Aorta (tissue), 5 donors: ENCODE results near the gene GLRX5. TPM values are rescaled to one million over a fixed set of nuclear protein-coding genes. Genes with fewer than 3 reads are reported as not detected.

Source experiments
- ATAC-seq: fragments of 200-7000 bp; cut with Tn5 transposase; one replicate; pipeline ENCODE4 v1.9.1; 2022; ENCODE audit warnings: moderate library complexity; ENCODE audit not compliant: low FRiP score
- DNase-seq, 2 donors: peaks; one replicate each; pipeline ENCODE4 v3.0.0-alpha.2; 2020
- H3K27ac ChIP-seq, 2 donors: one replicate each; pipeline ENCODE4 v1.5.1; 2013; ENCODE audit warnings: low read length in 2 of 2, mild to moderate bottlenecking in 2 of 2, moderate library complexity in 2 of 2, control low read depth in 1 of 2, inconsistent platforms in 1 of 2, low read depth in 1 of 2
- H3K27me3 ChIP-seq, 2 donors: one replicate each; pipeline ENCODE4 v1.6.1; 2013; ENCODE audit warnings: control low read depth in 1 of 2, low read length in 1 of 2, mild to moderate bottlenecking in 1 of 2, moderate library complexity in 1 of 2; ENCODE audit not compliant: insufficient read depth in 2 of 2, control insufficient read depth in 1 of 2
- H3K36me3 ChIP-seq, 2 donors: one replicate each; pipeline ENCODE4 v1.6.1; 2013; ENCODE audit warnings: control low read depth in 1 of 2, low read length in 1 of 2, mild to moderate bottlenecking in 1 of 2; ENCODE audit not compliant: insufficient read depth in 2 of 2, control insufficient read depth in 1 of 2
- H3K4me1 ChIP-seq, 2 donors: one replicate each; pipeline ENCODE4 v1.6.1; 2013; ENCODE audit warnings: low read length in 2 of 2, control low read depth in 1 of 2, mild to moderate bottlenecking in 1 of 2, moderate library complexity in 1 of 2; ENCODE audit not compliant: insufficient read depth in 2 of 2, control insufficient read depth in 1 of 2
- H3K4me3 ChIP-seq, 2 donors: one replicate each; pipeline ENCODE4 v1.5.1; 2013; ENCODE audit warnings: low read length in 2 of 2, control low read depth in 1 of 2, mild to moderate bottlenecking in 1 of 2
- H3K9me3 ChIP-seq: one replicate; pipeline ENCODE4 v1.6.1; 2013; ENCODE audit warnings: mild to moderate bottlenecking, low read length; ENCODE audit not compliant: control insufficient read depth
- WGBS, 2 donors: extraction: QIAGEN DNeasy Blood & Tissue Kit; methylation state at CpG; one replicate each; pipeline ENCODE4 v1.1.7; 2013; 5-methylcytosine and 5-hydroxymethylcytosine counted together
- intact Hi-C, 2 donors: fragments of 100-400 bp; cut with DNase I; formaldehyde crosslinking; loops; one replicate each; pipeline versions ENCODE4 v1.14.2 to v1.15.0; 2022
- polyA plus RNA-seq, 2 donors: library from polyadenylated mRNA; stranded (reverse); fragments of 200-250 nt; gene quantifications; one replicate each; pipeline ENCODE4 v1.2.3, GENCODE V29; 2013
- total RNA-seq, 2 donors: library from RNA; stranded (reverse); fragmentation: NEBNext Ultra II Directional; extraction: Animal tissue kit (Norgen Biotek cat#: 25700); gene quantifications; one replicate each; pipeline ENCODE4 v1.2.1, GENCODE V29; 2021
- donor health status: healthy with polysubstance abuse.
- donor health status: Bipolar disorder and iron deficiency.
- donor health status: DM: no; HTN: no; CAD: no.
- donor health status: DM: no; HTN: no; CAD: no.
- donor health status: DM: yes; HTN: yes; CAD: no.

GLRX5 gene
- total and polyA plus RNA-seq, 4 donors: 20.1 to 54.2 (median 32.2) TPM

DNA sequence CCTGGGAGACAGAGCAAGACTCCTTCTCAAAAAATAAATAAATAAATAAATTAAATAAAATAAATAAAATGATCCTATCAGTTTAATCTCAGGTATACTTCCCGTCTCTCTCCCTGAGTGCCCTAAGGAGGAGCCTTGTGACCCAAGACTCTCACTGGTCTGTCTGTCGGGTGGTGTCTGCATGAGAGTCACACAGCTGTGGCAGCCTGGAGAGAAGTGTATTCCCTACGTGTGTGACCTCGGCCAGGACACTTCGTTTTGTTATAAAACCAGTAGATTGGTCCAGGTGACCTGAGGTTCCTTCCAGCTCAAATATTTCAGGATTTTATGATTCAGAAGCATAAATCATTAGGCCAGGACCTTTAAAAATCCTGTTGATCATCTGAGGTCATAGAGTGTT lies 23.2 kb upstream of the GLRX5 start:
- WGBS, 2 donors: 82 to 83% methylated on average over 5 of the region's 5 CpGs
- no peaks in the 10 kb centered on the region for H3K36me3 ChIP-seq
- no peaks in the 10 kb centered on the region for H3K27me3 ChIP-seq
- no peaks in the 10 kb centered on the region for H3K9me3 ChIP-seq
- ATAC-seq (no peak), DNase-seq (peak in 1 of 2 donors; percentile 8)
- no peak overlapping the region for H3K4me3 ChIP-seq
- H3K27ac ChIP-seq: no peak overlapping the region
- intact Hi-C loops: loop anchor here in 1 of 2 donors (10.0 kb wide), 1 partner anchor 357 kb away; the partner anchor contains the start of gene DICER1
- no peaks in the 10 kb centered on the region for H3K4me1 ChIP-seq

DNA sequence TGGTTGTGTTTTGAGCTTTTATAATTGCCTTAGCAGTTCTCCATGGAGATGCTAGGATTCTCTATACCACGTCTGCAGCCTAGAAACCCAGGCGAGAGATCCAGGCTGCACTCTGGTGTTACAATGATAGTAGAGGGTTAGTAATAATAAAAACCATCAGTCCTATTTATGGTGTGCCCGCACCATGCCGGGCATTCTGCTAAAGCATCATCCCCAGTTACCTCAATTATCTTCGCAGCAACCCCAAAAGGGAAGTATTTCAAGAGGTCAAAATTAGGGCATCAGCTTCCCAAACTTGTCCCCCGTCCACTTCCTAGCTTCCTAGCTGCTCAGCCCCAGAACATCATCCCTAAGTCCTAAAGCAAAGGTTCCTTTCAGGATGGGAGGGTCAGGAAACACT lies 21.6 kb upstream of the GLRX5 start:
- ATAC-seq (no peak), DNase-seq (no peak)
- Histone ChIP-seq H3K36me3 (no peaks in the 10 kb centered on the region), H3K4me1 (no peaks in the 10 kb centered on the region), H3K4me3 (no peak overlapping the region), H3K27ac (no peak overlapping the region), H3K27me3 (no peaks in the 10 kb centered on the region), H3K9me3 (no peaks in the 10 kb centered on the region)
- intact Hi-C loops: loop anchor here in 1 of 2 donors (10.0 kb wide), 1 partner anchor 358 kb away; the partner anchor contains the start of gene DICER1
- 54 to 69% methylated on average over 6 of the region's 6 CpGs for WGBS, 2 donors

DNA sequence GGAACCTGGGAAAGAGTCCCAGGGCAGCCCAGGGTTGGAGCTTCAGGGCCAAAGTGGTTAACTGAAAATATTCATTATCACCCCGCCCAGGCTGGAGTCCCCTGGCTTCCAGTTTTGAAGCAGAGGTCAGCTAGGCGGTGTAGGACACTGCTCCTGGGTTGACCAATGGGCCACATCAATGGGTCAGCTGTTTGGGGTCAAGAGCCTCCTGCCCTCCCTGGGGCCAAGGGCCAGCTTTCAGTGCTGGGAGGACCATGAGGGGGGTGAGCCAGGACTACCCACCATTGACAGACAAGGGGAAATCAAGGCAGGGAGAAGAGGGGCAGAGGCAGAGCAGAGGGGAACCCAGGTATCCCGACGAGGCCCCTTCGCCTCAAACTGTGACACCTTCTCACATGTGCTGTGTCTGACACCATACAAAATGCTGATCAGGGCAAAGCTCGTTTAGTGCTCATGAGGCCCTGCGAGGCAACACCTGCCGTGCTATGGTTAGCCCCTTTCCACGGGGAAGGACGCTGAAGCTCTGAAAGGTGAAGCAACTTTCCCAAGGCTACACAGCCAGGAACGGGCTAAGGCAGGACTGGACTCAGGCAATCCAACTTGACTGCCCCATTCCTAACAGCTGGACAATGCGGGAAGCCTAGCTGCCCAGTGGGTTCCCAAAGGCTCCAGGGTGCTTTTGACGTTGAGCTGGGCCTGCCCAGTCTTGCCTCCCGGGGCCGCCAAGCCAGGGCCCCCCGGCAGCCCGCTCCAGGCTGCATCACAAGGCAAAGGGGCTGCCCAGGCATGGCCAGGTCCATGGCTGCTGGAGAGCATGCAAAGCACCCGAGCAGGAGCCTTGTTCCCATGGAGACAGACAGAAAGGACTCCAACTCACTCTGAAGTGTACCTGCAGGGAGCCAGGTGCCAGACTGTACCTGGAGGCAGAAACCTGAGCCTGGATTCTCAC lies 20.4 kb upstream of the GLRX5 start:
- H3K4me3 ChIP-seq: no peak overlapping the region

DNA sequence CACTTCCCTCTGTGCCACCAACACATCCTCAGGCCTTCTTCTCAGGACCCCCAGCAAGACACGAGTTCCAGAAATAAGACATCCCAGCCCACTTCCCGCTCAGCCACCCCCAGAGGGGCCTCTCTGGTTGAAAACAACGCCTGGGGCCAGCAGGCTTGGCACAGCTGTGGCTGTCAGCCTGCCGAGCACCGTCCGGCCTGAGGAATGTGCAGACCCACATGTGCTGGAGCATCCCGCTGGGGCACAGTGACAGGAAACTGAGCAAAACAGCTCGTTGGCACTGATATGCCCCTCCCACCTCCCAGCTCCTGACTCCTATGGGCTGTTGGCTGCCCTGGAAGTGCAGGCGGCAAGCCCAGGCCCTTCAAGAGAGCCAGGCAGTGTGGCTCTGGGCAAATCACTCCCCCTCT lies 19.8 kb upstream of the GLRX5 start:
- no peaks in the 10 kb centered on the region for H3K36me3 ChIP-seq
- 1 to 2% methylated on average over 9 of the region's 9 CpGs for WGBS, 2 donors
- ATAC-seq (peak; percentile 70), DNase-seq (peak; percentile 81 to 84)
- H3K27ac ChIP-seq: peak overlapping the region in 1 of 2 donors; percentile 79
- intact Hi-C loops: loop anchor here (5.0 to 10.0 kb wide), 2 partner anchors 33 to 360 kb away; partner anchors contain the start of gene DICER1 (in 1 of the 2)
- peak overlapping the region in 1 of 2 donors; percentile 39 for H3K4me3 ChIP-seq
- H3K9me3 ChIP-seq: no peaks in the 10 kb centered on the region
- H3K4me1 ChIP-seq: peaks cover 2% of the 10 kb centered on the region in 2 donors
- H3K27me3 ChIP-seq: no peaks in the 10 kb centered on the region

More for the DNA sequence above, 20.4 kb upstream of the GLRX5 start:
- 55 to 58% methylated on average over 18 of the region's 18 CpGs for WGBS, 2 donors
- intact Hi-C loops: loop anchor here (5.0 to 10.0 kb wide), 2 partner anchors 32 to 360 kb away; partner anchors contain the start of gene DICER1 (in 1 of the 2)
- Histone ChIP-seq H3K36me3 (no peaks in the 10 kb centered on the region), H3K27ac (peak overlapping the region in 1 of 2 donors; percentile 79), H3K4me1 (peaks cover 2% of the 10 kb centered on the region in 2 donors), H3K27me3 (no peaks in the 10 kb centered on the region), H3K9me3 (no peaks in the 10 kb centered on the region)
- no peak for ATAC-seq
- peak; percentile 46 to 51 for DNase-seq

DNA sequence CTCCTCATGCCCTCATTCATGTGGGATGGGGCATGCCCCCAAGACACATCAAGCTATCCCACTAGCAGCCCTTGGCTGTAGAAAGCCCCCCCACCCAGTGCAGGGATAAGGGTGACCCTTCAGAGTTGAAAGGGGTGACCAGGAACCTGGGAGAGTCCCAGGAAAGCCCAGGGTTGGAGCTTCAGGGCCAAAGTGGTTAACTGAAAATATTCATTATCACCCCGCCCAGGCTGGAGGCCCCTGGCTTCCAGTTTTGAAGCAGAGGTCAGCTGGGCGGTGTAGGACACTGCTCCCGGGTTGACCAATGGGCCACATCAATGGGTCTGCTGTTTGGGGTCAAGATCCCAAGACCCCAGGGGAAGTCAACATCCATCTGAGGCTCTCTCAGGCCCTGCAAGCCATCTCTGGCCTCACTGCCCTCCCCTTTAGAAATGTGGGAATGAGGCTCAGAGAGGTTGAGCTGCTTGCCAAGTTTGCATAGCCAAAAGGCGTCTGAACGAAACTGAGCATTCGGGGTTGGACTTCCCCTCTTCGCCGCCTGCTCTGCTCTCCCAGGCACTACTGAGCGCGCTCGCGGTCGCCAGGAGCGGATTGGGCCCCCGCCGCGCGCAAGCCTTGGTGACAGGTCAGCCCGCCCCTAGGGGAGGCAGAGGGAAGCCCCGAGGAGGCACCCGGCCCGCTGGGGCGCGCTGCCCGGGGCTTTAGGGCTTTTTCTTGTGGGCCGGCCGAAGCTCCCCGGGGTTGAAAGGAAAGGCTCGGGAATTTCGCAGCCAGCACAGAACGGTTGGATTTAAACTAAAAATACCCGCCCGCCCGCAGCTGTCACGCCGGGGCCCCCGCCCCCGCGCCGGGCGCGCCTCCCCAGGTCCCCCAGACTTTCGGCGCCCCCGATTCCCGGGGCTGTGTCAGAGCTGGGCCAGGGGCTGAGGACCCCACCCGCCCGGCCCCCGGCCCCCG lies 19.0 kb upstream of the GLRX5 start:
- WGBS, 2 donors: 1% methylated on average over 32 to 50 of the region's 50 CpGs
- intact Hi-C loops: loop anchor here (5.0 to 10.0 kb wide), 2 partner anchors 34 to 361 kb away; partner anchors contain the start of gene DICER1 (in 1 of the 2)
- peak; percentile 90 for DNase-seq

DNA sequence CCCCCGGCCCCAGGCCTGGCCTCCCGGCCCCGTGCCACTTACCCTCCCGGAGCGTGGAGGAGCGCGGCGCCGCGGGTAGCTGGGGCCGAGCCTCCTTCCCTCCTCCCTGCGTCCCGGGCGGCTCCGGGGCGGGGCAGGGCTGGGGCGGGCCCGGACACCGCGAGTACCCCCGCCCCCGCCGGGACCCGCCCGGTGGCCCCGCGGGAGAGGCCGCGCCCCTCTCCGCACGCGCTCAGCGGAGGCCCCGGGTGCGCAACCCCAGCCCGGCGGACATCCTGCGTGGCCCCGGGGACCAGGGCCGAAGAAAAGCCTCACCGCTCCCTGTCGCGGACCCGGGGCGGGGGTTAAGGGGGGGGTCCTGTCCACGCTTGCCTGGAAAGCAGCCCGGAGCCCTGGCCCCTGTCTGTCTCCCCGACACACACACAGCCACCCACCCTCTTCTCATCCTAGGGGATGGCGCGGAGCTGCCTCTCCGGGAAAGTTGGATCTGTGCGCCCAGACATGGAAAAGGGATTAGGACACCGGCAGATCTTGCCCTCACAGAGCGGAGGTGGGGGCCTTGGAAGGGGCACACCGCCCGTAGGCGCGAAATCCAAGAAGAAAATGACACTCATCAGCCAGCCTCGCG lies 18.2 kb upstream of the GLRX5 start, which contains the start of gene SYNE3:
Gene SYNE3, minus strand, starts transcription at position 97 of the 628 bp plus-strand sequence. CDS start 40,829 bp downstream, outside the sequence.
- H3K27me3 ChIP-seq: no peaks in the 10 kb centered on the region
- H3K36me3 ChIP-seq: no peaks in the 10 kb centered on the region
- intact Hi-C loops: loop anchor here (5.0 to 10.0 kb wide), 2 partner anchors 34 to 362 kb away; partner anchors contain the start of gene DICER1 (in 1 of the 2)
- DNase-seq (peak; percentile 72 to 90), ATAC-seq (peak; percentile 45)
- peak within 1 kb of the TSS; percentile 39 to 92 for H3K4me3 ChIP-seq
- WGBS, 2 donors: 1 to 2% methylated on average over 30 to 60 of the region's 60 CpGs
- H3K9me3 ChIP-seq: no peaks in the 10 kb centered on the region
- H3K27ac ChIP-seq: peak within 1 kb of the TSS; percentile 6 to 84
- H3K4me1 ChIP-seq: peaks cover 2% of the 10 kb centered on the region in 2 donors

More for the DNA sequence above, 19.0 kb upstream of the GLRX5 start:
- H3K27ac ChIP-seq: peak overlapping the region; percentile 6 to 79
- H3K4me3 ChIP-seq: peak overlapping the region; percentile 39 to 92
- peaks cover 2% of the 10 kb centered on the region in 2 donors for H3K4me1 ChIP-seq
- no peaks in the 10 kb centered on the region for H3K36me3 ChIP-seq
- no peaks in the 10 kb centered on the region for H3K9me3 ChIP-seq
- peak; percentile 59 for ATAC-seq
- no peaks in the 10 kb centered on the region for H3K27me3 ChIP-seq

DNA sequence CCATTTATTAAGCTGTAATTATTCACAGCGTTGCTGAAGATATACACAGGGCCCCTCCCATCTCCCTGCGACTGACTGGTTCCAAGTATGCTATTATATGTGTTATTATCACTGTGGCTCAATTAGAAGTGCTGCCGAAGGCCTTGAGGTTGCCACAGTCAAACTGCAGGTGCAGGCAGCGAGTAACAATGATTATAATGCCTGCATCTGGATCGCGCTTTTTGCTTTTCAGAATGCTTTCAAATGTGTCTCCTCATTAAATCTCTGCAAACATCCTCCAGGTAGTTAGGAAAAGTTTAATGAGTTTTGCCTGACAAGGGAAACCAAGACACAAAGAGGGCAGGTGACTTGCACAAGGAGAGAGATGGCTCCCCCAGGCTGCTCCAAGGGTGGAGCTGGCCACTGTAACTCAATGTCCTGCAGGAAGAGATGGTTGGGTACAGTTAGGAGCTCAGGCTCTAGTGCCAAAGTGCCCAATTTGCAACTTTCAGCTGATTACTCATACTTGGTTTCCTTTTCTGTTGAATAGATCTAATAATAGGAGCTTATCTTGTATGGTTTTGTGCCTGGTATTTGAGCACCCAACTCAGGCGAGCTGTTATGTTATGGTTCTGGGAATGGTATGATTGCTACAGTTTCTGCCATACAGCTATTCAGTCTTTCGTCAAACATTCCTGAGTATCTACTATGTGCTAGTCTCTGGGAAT lies 16.7 kb upstream of the GLRX5 start:
- DNase-seq (peak in 1 of 2 donors; percentile 44), ATAC-seq (no peak)
- Histone ChIP-seq H3K36me3 (no peaks in the 10 kb centered on the region), H3K4me1 (peaks cover 2% of the 10 kb centered on the region in 2 donors), H3K27me3 (no peaks in the 10 kb centered on the region), H3K4me3 (no peak overlapping the region), H3K27ac (peak overlapping the region in 1 of 2 donors; percentile 92), H3K9me3 (no peaks in the 10 kb centered on the region)
- WGBS, 2 donors: 27% methylated on average over 8 of the region's 8 CpGs
- intact Hi-C loops: loop anchor here (5.0 to 10.0 kb wide), 2 partner anchors 36 to 363 kb away; partner anchors contain the start of gene DICER1 (in 1 of the 2)
